ENCODE measurements around the gene SLC6A19.

- TF ChIP-seq CTCF (IDR thresholded peaks at IDR 0.05) (no peak), PBX3 (IDR thresholded peaks at IDR 0.05) (no peak), FOXM1 (IDR thresholded peaks at IDR 0.05; ENCODE audit: low read depth) (no peak), RCOR1 (IDR thresholded peaks at IDR 0.05; ENCODE audit: low read length) (no peak), SMC3 (IDR thresholded peaks at IDR 0.05; ENCODE audit: low read depth, low read length) (no peak), MXI1 (IDR thresholded peaks at IDR 0.05; ENCODE audit: low read depth, low read length) (no peak), MAX (IDR thresholded peaks at IDR 0.05; ENCODE audit: low read depth) (no peak), NFIC (IDR thresholded peaks at IDR 0.05; ENCODE audit: borderline replicate concordance) (no peak), TCF12 (IDR thresholded peaks at IDR 0.05) (no peak), RFX5 (IDR thresholded peaks at IDR 0.05; ENCODE audit: low read length) (no peak)
Measured at GRCh38 chr5:1190837-1191239, 10.6 kb upstream of the SLC6A19 start.

Data from SK-N-SH (cell line).